Endothelial cell of umbilical vein (primary cell): Measurements from ENCODE around the gene CDR2L. TPM values are rescaled to one million over a fixed set of nuclear protein-coding genes. Genes with fewer than 3 reads are reported as not detected.

ENCODE experiments used
- BruUV-seq: library from RNA; stranded (reverse); fragments of 400-500 nt; replicated peaks from 2 replicates; lab custom pipeline; 2021; lab: Mats Ljungman, UMichigan
- CTCF ChIA-PET: fragments of 300-600, 350-600 bp; sonication (Branson Sonifier 250); formaldehyde crosslinking; loops from one replicate; lab custom pipeline; 2021; ENCODE audit warnings: antibody characterized with exemption, inconsistent platforms; lab: Charles Lee
- POLR2A ChIA-PET: fragments of 300-600, 350-600 bp; sonication (Branson Sonifier 250); formaldehyde crosslinking; loops from one replicate; lab custom pipeline; 2021; ENCODE audit warnings: antibody characterized with exemption, inconsistent platforms; lab: Charles Lee
- DNase-seq: peaks from one replicate; pipeline ENCODE4 v3.0.0-alpha.2; 2011; ENCODE audit warnings: low read depth, low spot score
- FAIRE-seq: peaks from 2 replicates; lab custom pipeline; 2011; peaks lifted over from hg19 to GRCh38; lab: Jason Lieb, UNC
- H2AFZ ChIP-seq: 2 replicates; pipeline ENCODE4 v1.6.0; 2012; ENCODE audit warnings: low read depth, low read length, control low read depth, inconsistent platforms
- H3K27ac ChIP-seq: 2 replicates; pipeline ENCODE4 v1.5.1; 2011; ENCODE audit warnings: low read depth, mild to moderate bottlenecking, control low read depth, low read length, moderate library complexity; ENCODE audit not compliant: insufficient read depth
- H3K27me3 ChIP-seq, 2 experiments: 2 replicates each; pipeline versions ENCODE4 v1.6.0 to v1.6.1; 2011; ENCODE audit warnings: low read length in 2 of 2, mixed read lengths in 1 of 2; ENCODE audit not compliant: control insufficient read depth in 2 of 2, insufficient read depth in 2 of 2
- H3K36me3 ChIP-seq, 2 experiments: 2 replicates in 1 of 2; 3 replicates in 1 of 2; pipeline ENCODE4 v1.5.1; 2011; ENCODE audit warnings: low read length in 2 of 2, mild to moderate bottlenecking in 1 of 2, moderate library complexity in 1 of 2; ENCODE audit not compliant: control insufficient read depth in 2 of 2, insufficient read depth in 2 of 2; ENCODE audit errors: extremely low read depth in 1 of 2
- H3K4me1 ChIP-seq: 3 replicates; pipeline ENCODE4 v1.5.1; 2011; ENCODE audit warnings: mild to moderate bottlenecking, low read length; ENCODE audit not compliant: control insufficient read depth, insufficient read depth; ENCODE audit errors: extremely low read depth
- H3K4me2 ChIP-seq: 2 replicates; pipeline ENCODE4 v1.6.1; 2011; ENCODE audit warnings: low read length, control low read depth, mixed read lengths; ENCODE audit not compliant: insufficient read depth
- H3K4me3 ChIP-seq, 3 experiments: fragments of 200-600 bp in 1 of 3; sonication (generic), shearing (Covaris generic) in 1 of 3; replicated peaks in 1 of 3; 2 replicates each; pipeline ENCODE4 v1.5.1; 2011 to 2016; ENCODE audit warnings: control low read depth in 3 of 3, low read length in 3 of 3, mild to moderate bottlenecking in 2 of 3, inconsistent platforms in 1 of 3, low read depth in 1 of 3, moderate library complexity in 1 of 3; ENCODE audit not compliant: insufficient read depth in 1 of 3
- H3K79me2 ChIP-seq: 2 replicates; pipeline ENCODE4 v1.6.0; 2012; ENCODE audit warnings: low read length, inconsistent platforms; ENCODE audit not compliant: control insufficient read depth, insufficient read depth
- H3K9ac ChIP-seq: replicated peaks from 2 replicates; pipeline ENCODE3; 2011; ENCODE audit warnings: low read length, control low read depth; ENCODE audit not compliant: insufficient read depth; ENCODE audit errors: extremely low read depth
- H3K9me1 ChIP-seq: replicated peaks from 3 replicates; pipeline ENCODE4 v1.6.0; 2011; ENCODE audit warnings: mild to moderate bottlenecking, low read length; ENCODE audit not compliant: control insufficient read depth, insufficient read depth; ENCODE audit errors: extremely low read depth
- H3K9me3 ChIP-seq: replicated peaks from 2 replicates; pipeline ENCODE4 v1.5.1; 2012; ENCODE audit warnings: low read length, inconsistent platforms; ENCODE audit not compliant: control insufficient read depth, insufficient read depth
- H4K20me1 ChIP-seq: replicated peaks from 2 replicates; pipeline ENCODE3; 2011; ENCODE audit warnings: mild to moderate bottlenecking, low read length; ENCODE audit not compliant: control insufficient read depth, insufficient read depth; ENCODE audit errors: extremely low read depth
- EZH2 ChIP-seq: IDR thresholded peaks from 2 replicates; pipeline ENCODE4 v1.6.1; 2012; ENCODE audit warnings: borderline replicate concordance, low read depth, mild to moderate bottlenecking, moderate library complexity, low read length, inconsistent platforms; ENCODE audit not compliant: severe bottlenecking
- FOS ChIP-seq: IDR thresholded peaks from 2 replicates; pipeline ENCODE4 v1.6.1; 2011; ENCODE audit warnings: mild to moderate bottlenecking, low read length, moderate library complexity, borderline replicate concordance; ENCODE audit not compliant: insufficient read depth
- GATA2 ChIP-seq: IDR thresholded peaks from 2 replicates; pipeline ENCODE4 v1.7.0; 2011; ENCODE audit warnings: low read depth, mild to moderate bottlenecking, moderate library complexity, mixed read lengths, low read length; ENCODE audit not compliant: insufficient read length, insufficient read depth
- JUN ChIP-seq: IDR thresholded peaks from 2 replicates; pipeline ENCODE4 v1.6.1; 2011; ENCODE audit warnings: borderline replicate concordance, low read depth; ENCODE audit not compliant: insufficient read length, insufficient read depth
- MYC ChIP-seq: IDR thresholded peaks from one replicate; pipeline ENCODE4 v1.6.1; 2011; ENCODE audit warnings: mild to moderate bottlenecking, low read depth, low read length
- POLR2A ChIP-seq: IDR thresholded peaks from 2 replicates; pipeline ENCODE4 v1.6.1; 2012; ENCODE audit warnings: low read depth, mild to moderate bottlenecking, control low read depth, low read length
- POLR2AphosphoS5 ChIP-seq: IDR thresholded peaks from 2 replicates; pipeline ENCODE4 v1.6.1; 2012; ENCODE audit warnings: low read depth, mild to moderate bottlenecking, control low read depth, low read length, moderate library complexity; ENCODE audit not compliant: insufficient read depth
- dilution Hi-C: fragments of 300-500 bp; cut with MboI; formaldehyde crosslinking; loops from one replicate; pipeline ENCODE4 v1.15.0; 2019; ENCODE audit warnings: low sequenced_read_pairs; ENCODE audit not compliant: extremely low pct_ligation_motif_present
- intact Hi-C: fragments of 100-400 bp; cut with micrococcal nuclease; formaldehyde crosslinking; loops from one replicate; pipeline ENCODE4 v1.10.0; 2022
- polyA plus RNA-seq, 4 experiments: library from polyadenylated mRNA; depleted of rRNA in 3 of 4; stranded (reverse) in 3 of 4; unstranded in 1 of 4; fragments of >200 nt; gene quantifications; 2 replicates each; pipeline versions ENCODE4 v1.2.1 to v1.2.3, GENCODE V29; 2011 to 2012; ENCODE audit warnings: missing spikeins in 1 of 4
- total RNA-seq: library from RNA; stranded (reverse); gene quantifications from 2 replicates; pipeline ENCODE4 v1.2.3, GENCODE V29; 2021
- TF ChIP-seq, protein P1 (sequence below), 2 donors: IDR thresholded peaks; 1 replicate in 1 of 2; 2 replicates in 1 of 2; pipeline ENCODE4 v1.5.1; 2011; ENCODE audit warnings: low read length in 2 of 2, mild to moderate bottlenecking in 2 of 2, moderate library complexity in 2 of 2, control low read depth in 1 of 2, inconsistent platforms in 1 of 2, low read depth in 1 of 2; ENCODE audit not compliant: insufficient read depth in 1 of 2; ENCODE audit errors: extremely low read depth in 1 of 2
- TF ChIP-seq, protein P2 (sequence below): IDR thresholded peaks from 2 replicates; pipeline ENCODE4 v1.6.1; 2011; ENCODE audit not compliant: insufficient read depth, insufficient read length

Gene CDR2L
- total and polyA plus RNA-seq, 2 donors (not counting 3 experiments of a cell fraction or from before 2014, with no cell fraction given), result 22.2 to 34.9 TPM

DNA sequence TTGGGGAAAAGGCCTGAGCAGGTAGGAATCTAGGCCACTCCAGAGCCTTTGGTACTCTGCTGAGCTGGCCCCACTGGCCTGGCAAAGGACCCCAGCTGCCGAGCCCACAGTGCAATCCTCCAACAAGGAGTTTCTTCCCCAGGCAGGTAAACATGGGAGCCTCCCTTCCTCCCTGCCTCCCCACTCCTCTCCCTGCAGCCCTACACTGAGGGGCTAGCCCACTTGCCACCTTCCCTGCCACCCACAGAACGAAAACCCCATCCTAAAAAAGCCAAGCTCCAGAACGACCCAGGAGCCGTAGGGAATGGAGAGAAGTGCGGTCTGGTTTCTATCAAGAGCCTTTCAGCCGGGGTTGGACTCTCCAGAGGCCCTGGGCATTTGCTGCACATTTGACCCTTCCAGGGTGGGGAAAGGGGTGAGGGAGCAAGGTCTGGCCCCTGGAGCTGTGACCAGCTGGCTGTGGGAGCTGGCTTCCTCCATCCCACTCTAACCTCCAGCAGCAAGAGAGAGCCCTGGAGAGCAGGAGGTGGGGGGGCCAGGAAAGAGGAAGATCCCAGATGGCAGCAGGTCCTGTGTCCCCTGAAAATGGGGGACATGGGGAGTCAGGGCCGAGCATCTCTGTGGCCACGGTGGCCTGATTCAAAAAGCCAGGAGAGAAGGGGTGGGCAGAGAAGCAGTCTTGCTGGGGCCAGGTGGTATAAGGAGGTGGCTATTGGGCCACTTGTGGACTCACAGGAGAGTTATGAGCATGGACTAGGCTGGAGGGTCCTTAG is 16.2 kb upstream of the CDR2L start:
- intact Hi-C loops, result no loop called here

More for the DNA sequence above, 16.2 kb upstream of the CDR2L start:
- TF ChIP-seq JUN (no peak), POLR2A (no peak), MYC (no peak), EZH2 (no peak), GATA2 (no peak), POLR2AphosphoS5 (no peak), FOS (no peak)
- TF ChIP-seq, protein P1, sequence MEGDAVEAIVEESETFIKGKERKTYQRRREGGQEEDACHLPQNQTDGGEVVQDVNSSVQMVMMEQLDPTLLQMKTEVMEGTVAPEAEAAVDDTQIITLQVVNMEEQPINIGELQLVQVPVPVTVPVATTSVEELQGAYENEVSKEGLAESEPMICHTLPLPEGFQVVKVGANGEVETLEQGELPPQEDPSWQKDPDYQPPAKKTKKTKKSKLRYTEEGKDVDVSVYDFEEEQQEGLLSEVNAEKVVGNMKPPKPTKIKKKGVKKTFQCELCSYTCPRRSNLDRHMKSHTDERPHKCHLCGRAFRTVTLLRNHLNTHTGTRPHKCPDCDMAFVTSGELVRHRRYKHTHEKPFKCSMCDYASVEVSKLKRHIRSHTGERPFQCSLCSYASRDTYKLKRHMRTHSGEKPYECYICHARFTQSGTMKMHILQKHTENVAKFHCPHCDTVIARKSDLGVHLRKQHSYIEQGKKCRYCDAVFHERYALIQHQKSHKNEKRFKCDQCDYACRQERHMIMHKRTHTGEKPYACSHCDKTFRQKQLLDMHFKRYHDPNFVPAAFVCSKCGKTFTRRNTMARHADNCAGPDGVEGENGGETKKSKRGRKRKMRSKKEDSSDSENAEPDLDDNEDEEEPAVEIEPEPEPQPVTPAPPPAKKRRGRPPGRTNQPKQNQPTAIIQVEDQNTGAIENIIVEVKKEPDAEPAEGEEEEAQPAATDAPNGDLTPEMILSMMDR (IDR thresholded peaks at IDR 0.05; ENCODE audit: extremely low read depth in 1 of 2, insufficient read depth in 1 of 2, low read depth in 1 of 2, low read length in 2 of 2), result no peak
- TF ChIP-seq, protein P2, sequence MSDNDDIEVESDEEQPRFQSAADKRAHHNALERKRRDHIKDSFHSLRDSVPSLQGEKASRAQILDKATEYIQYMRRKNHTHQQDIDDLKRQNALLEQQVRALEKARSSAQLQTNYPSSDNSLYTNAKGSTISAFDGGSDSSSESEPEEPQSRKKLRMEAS, result no peak
- Histone ChIP-seq H3K9me1 (no peaks in the 10 kb centered on the region), H3K4me1 (peaks cover 17% of the 10 kb centered on the region), H2AFZ (peak overlapping the region; percentile 77), H3K27me3 (peaks cover 5% of the 10 kb centered on the region in 2 experiments), H3K79me2 (no peaks in the 10 kb centered on the region), H3K27ac (no peak overlapping the region), H3K9ac (no peak overlapping the region), H4K20me1 (no peaks in the 10 kb centered on the region), H3K9me3 (no peaks in the 10 kb centered on the region), H3K4me2 (peak overlapping the region; percentile 6), H3K36me3 (no peaks in the 10 kb centered on the region), H3K4me3 (peak overlapping the region in 2 of 3 experiments; percentile 38 to 89)
- FAIRE-seq, result no peak
- dilution Hi-C loops, result no loop called here
- BruUV-seq, result no TSS peak
- POLR2A ChIA-PET, result interaction anchor here (1.3 to 2.0 kb wide), 3 partner anchors 10 to 98 kb away, joined by 4 to 8 read pairs (median 8); partner anchors contain the start of genes CDR2L and FDXR
- CTCF ChIA-PET, result interaction anchor here (1.1 to 6.9 kb wide), 9 partner anchors 9 to 230 kb away, joined by 3 to 63 read pairs (median 6); partner anchors contain the start of gene MRPL58
- DNase-seq, result no peak
